ENCODE results near the gene CIT. TPM values are rescaled to one million over a fixed set of nuclear protein-coding genes. Genes with fewer than 3 reads are reported as not detected.

CIT gene
- total RNA-seq, 2 experiments from 2014 or later, result 54.6 to 71.5 TPM

DNA sequence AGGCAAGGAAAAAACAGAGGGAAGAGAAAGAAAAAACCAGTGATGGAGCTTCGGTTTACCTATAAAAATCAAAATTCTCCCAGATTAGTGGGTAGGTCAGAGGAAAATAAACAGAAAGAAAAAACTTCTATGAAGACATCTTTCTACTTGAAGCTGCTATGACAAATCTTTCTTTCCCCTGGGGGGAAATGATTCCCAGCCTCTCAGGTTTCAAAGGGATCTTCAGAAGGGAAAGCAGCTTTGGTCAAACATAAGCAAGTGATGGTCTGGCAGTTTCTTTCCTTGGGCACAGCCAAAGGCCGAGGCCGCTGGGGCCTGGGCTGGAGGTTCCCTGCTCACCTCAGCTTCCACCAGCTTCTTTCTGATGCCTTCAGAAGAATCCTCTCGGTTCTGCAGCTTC is 104.7 kb downstream of the CIT start:
- H3K4me3 Mint-ChIP-seq, result no peak overlapping the region
- ChIA-PET POLR2A (no interaction called here), CTCF (interaction anchor here (1.4 kb wide), 1 partner anchor 9 kb away, joined by 5 read pairs; no protein-coding TSS in a partner anchor)
- no peaks in the 10 kb centered on the region for H3K27me3 Mint-ChIP-seq
- no peak overlapping the region for H3K27ac Mint-ChIP-seq
- no peaks in the 10 kb centered on the region for H3K9me3 Mint-ChIP-seq (ENCODE audit: low read depth)
- DNase-seq (no peak), ATAC-seq (no peak)
- intact Hi-C loops (cut with DNase I, micrococcal nuclease), result no loop called here
- H3K36me3 Mint-ChIP-seq (ENCODE audit: low read depth), result peaks cover 32% of the 10 kb centered on the region
- no peaks in the 10 kb centered on the region for H3K4me1 Mint-ChIP-seq

DNA sequence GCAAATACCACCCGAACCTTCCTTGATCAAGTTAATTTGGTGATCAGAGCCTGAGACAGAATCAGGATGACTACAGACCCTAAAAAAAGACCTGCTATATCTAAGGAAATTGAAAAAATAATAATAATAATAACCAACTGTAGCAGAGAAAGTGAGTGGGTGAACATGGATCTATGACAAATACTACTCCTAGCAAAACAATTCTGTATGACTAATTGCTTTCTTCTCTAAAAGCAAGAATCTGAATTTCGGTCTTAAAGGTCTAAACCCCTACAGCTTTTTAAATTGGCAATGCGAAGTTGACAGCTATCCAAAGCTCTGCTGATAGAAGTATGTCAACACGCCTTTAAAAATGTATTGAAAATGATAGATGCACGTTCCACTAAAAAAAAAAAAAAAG is 107.0 kb downstream of the CIT start:
- ATAC-seq, result no peak
- Mint-ChIP-seq H3K36me3 (ENCODE audit: low read depth) (peaks cover 34% of the 10 kb centered on the region), H3K4me1 (no peaks in the 10 kb centered on the region), H3K27me3 (no peaks in the 10 kb centered on the region), H3K27ac (no peak overlapping the region), H3K4me3 (no peak overlapping the region), H3K9me3 (ENCODE audit: low read depth) (no peaks in the 10 kb centered on the region)
- intact Hi-C loops (cut with DNase I, micrococcal nuclease), result no loop called here
- DNase-seq, result no peak
- ChIA-PET CTCF (no interaction called here), POLR2A (no interaction called here)

DNA sequence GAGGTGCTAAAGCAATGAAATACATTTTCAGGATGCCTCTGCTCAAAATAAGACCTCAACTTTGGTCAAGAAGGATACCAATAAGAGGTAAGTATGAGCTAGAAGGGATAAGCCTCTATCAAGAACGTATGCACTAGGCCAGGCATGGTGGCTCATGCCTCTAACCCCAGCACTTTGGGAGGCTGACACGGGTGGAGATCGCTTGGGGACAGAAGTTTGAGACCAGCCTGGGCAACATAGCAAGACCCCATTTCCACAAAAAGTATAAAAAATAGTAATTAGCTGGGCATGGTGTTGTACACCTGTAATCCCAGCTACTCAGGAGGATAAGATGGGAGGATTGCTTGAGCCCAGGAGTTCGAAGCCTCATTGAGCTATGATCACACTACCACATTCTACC is 114.5 kb downstream of the CIT start:
- Mint-ChIP-seq H3K4me3 (no peak overlapping the region), H3K9me3 (ENCODE audit: low read depth) (peaks cover 4% of the 10 kb centered on the region), H3K36me3 (ENCODE audit: low read depth) (peaks cover 40% of the 10 kb centered on the region), H3K4me1 (no peaks in the 10 kb centered on the region), H3K27me3 (no peaks in the 10 kb centered on the region), H3K27ac (no peak overlapping the region)
- ChIA-PET CTCF (interaction anchor here (0.6 kb wide), 1 partner anchor 225 kb away, joined by 3 read pairs; no protein-coding TSS in a partner anchor), POLR2A (no interaction called here)
- DNase-seq (no peak), ATAC-seq (no peak)
- intact Hi-C loops (cut with DNase I, micrococcal nuclease), result no loop called here

GRCh38 chr12:119758722-119759121 is 118.4 kb downstream of the CIT start:
- H3K27ac Mint-ChIP-seq, result no peak overlapping the region
- ChIA-PET POLR2A (no interaction called here), CTCF (no interaction called here)
- no peaks in the 10 kb centered on the region for H3K4me1 Mint-ChIP-seq
- DNase-seq (no peak), ATAC-seq (no peak)
- H3K4me3 Mint-ChIP-seq, result no peak overlapping the region
- intact Hi-C loops (cut with DNase I, micrococcal nuclease), result no loop called here
- H3K9me3 Mint-ChIP-seq (ENCODE audit: low read depth), result peaks cover 1% of the 10 kb centered on the region
- no peaks in the 10 kb centered on the region for H3K27me3 Mint-ChIP-seq
- peaks cover 45% of the 10 kb centered on the region for H3K36me3 Mint-ChIP-seq (ENCODE audit: low read depth)

GRCh38 chr12:119758234-119758633 is 118.9 kb downstream of the CIT start:
- no peak overlapping the region for H3K4me3 Mint-ChIP-seq
- DNase-seq (no peak), ATAC-seq (no peak)
- H3K27me3 Mint-ChIP-seq, result no peaks in the 10 kb centered on the region
- POLR2A ChIA-PET, result no interaction called here
- no peaks in the 10 kb centered on the region for H3K4me1 Mint-ChIP-seq
- H3K27ac Mint-ChIP-seq, result no peak overlapping the region
- H3K9me3 Mint-ChIP-seq (ENCODE audit: low read depth), result peaks cover 1% of the 10 kb centered on the region
- H3K36me3 Mint-ChIP-seq (ENCODE audit: low read depth), result peaks cover 40% of the 10 kb centered on the region
- intact Hi-C loops (cut with DNase I, micrococcal nuclease), result no loop called here
- CTCF ChIA-PET, result no interaction called here

DNA sequence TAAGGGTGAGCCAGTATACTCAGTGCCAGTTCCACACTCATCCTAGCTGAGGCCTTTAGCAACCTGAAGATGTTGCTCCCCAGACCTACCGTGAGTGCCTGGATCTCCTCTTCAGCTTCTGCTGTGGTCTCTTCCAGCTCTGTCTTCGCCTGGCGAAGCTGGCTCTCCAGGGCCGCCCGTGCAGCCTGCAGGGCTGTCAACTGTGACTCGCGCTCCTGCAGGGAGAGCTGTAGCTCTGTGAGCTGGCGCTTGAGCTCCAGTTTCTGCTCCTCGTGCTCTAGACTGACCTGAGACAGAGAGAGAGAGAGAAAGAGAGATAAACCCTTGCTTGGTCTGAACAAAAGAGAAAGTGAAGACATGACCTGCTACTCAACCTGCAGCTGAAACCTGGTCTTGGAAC is 125.2 kb downstream of the CIT start:
- no peak for ATAC-seq
- Mint-ChIP-seq H3K4me3 (no peak overlapping the region), H3K27me3 (no peaks in the 10 kb centered on the region), H3K27ac (no peak overlapping the region), H3K4me1 (no peaks in the 10 kb centered on the region), H3K36me3 (ENCODE audit: low read depth) (peaks cover 27% of the 10 kb centered on the region), H3K9me3 (ENCODE audit: low read depth) (no peaks in the 10 kb centered on the region)
- no peak for DNase-seq
- CTCF ChIA-PET, result no interaction called here
- intact Hi-C loops (cut with DNase I, micrococcal nuclease), result no loop called here
- POLR2A ChIA-PET, result no interaction called here

DNA sequence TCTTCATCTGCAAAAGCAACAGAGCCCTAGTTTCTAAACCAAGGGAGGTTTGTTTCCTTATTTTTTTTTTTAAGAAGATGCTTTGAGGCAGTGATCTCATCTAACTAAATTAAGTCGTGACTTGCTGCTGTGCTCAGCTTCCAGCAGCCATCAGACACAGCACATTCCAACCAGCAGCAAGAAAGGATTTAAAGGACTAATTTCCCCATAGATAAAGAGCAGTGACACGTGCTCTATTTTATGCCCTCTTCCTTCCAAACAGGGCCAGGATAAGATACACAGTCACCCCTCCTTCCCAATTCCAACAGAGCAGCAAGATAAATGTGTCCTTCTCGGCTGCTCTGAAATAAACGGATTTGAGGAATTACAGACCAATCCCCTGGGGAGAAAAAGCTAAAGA is 127.5 kb downstream of the CIT start:
- ATAC-seq, result no peak
- Mint-ChIP-seq H3K9me3 (ENCODE audit: low read depth) (peaks cover 8% of the 10 kb centered on the region), H3K36me3 (ENCODE audit: low read depth) (peaks cover 31% of the 10 kb centered on the region), H3K4me3 (no peak overlapping the region), H3K27ac (no peak overlapping the region), H3K27me3 (no peaks in the 10 kb centered on the region), H3K4me1 (no peaks in the 10 kb centered on the region)
- POLR2A ChIA-PET, result no interaction called here
- no peak for DNase-seq
- CTCF ChIA-PET, result interaction anchor here (0.6 kb wide), 1 partner anchor 153 kb away, joined by 4 read pairs; no protein-coding TSS in a partner anchor
- intact Hi-C loops (cut with DNase I, micrococcal nuclease), result no loop called here

DNA sequence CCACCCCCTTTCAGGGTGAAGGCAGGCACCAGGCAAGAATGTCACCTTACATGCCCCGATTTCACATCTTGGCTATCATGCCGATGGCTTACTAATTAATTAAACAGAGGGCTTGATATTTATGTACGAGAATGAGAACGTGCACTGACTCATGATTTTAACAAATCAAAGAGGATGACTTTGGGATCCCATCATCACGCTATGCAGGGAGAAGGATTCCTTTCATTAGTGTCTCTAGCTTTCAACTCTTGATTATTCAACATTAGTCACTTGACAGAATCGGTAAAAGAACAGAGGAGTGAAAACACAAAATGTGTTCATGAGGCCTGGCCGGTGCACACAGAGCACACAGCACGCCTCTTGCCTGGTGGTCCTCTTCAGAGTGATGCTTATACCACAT is 128.6 kb downstream of the CIT start:
- no peaks in the 10 kb centered on the region for H3K27me3 Mint-ChIP-seq
- H3K4me3 Mint-ChIP-seq, result no peak overlapping the region
- DNase-seq, result no peak
- no peaks in the 10 kb centered on the region for H3K4me1 Mint-ChIP-seq
- no peak for ATAC-seq
- intact Hi-C loops (cut with DNase I, micrococcal nuclease), result no loop called here
- no peak overlapping the region for H3K27ac Mint-ChIP-seq
- H3K9me3 Mint-ChIP-seq (ENCODE audit: low read depth), result peaks cover 14% of the 10 kb centered on the region
- POLR2A ChIA-PET, result no interaction called here
- peaks cover 39% of the 10 kb centered on the region for H3K36me3 Mint-ChIP-seq (ENCODE audit: low read depth)
- CTCF ChIA-PET, result interaction anchor here (0.6 kb wide), 1 partner anchor 226 kb away, joined by 3 read pairs; no protein-coding TSS in a partner anchor

DNA sequence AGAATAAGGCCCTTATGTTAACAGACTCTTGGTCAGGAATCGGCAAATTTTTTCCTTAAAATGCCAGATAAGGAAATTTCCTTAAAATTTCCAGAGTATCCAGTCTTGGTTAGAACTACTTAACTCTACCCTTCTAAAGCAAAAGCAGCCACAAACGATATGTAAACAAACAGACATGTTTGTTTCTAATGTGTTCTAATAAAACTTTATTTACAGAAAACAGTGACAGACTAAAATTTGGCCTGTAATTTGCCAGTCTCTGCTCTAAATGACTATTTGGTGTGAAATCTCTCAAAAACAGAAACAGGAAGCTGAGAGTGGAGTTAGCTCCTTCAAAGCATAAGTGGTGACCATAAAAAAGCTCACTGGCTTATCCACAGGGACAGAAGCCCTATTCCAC is 131.0 kb downstream of the CIT start:
- DNase-seq (no peak), ATAC-seq (no peak)
- no peaks in the 10 kb centered on the region for H3K4me1 Mint-ChIP-seq
- no peaks in the 10 kb centered on the region for H3K27me3 Mint-ChIP-seq
- H3K27ac Mint-ChIP-seq, result no peak overlapping the region
- no peak overlapping the region for H3K4me3 Mint-ChIP-seq
- peaks cover 54% of the 10 kb centered on the region for H3K36me3 Mint-ChIP-seq (ENCODE audit: low read depth)
- POLR2A ChIA-PET, result no interaction called here
- intact Hi-C loops (cut with DNase I, micrococcal nuclease), result no loop called here
- CTCF ChIA-PET, result interaction anchor here (1.0 kb wide), 1 partner anchor 35 kb away, joined by 4 read pairs; no protein-coding TSS in a partner anchor
- H3K9me3 Mint-ChIP-seq (ENCODE audit: low read depth), result peaks cover 18% of the 10 kb centered on the region

GRCh38 chr12:119744900-119745606 is 132.1 kb downstream of the CIT start:
- no peaks in the 10 kb centered on the region for H3K4me1 Mint-ChIP-seq
- no peak overlapping the region for H3K27ac Mint-ChIP-seq
- H3K4me3 Mint-ChIP-seq, result no peak overlapping the region
- ChIA-PET CTCF (no interaction called here), POLR2A (no interaction called here)
- ATAC-seq (no peak), DNase-seq (no peak)
- intact Hi-C loops (cut with DNase I, micrococcal nuclease), result no loop called here
- H3K27me3 Mint-ChIP-seq, result no peaks in the 10 kb centered on the region
- peaks cover 18% of the 10 kb centered on the region for H3K9me3 Mint-ChIP-seq (ENCODE audit: low read depth)
- H3K36me3 Mint-ChIP-seq (ENCODE audit: low read depth), result peaks cover 52% of the 10 kb centered on the region

DNA sequence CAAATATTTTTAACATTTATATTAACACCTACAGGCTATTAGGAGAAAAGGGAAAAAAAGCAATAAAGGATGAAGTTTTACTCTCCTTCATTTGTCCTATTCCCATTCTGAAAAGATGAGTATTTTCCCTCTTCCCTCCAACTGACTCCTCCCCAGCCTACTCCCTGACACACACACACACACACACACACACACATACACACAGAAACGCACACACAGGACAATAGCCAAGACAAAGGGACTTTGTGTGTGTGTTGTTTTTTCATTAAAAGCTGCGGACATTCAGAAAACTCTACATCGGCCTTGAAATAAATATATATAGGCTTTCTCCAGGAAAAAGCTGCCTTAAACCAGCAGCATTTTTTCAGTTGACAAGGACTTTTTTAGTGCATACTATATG is 134.4 kb downstream of the CIT start:
- intact Hi-C loops (cut with DNase I, micrococcal nuclease), result no loop called here
- Mint-ChIP-seq H3K27me3 (no peaks in the 10 kb centered on the region), H3K36me3 (ENCODE audit: low read depth) (peaks cover 48% of the 10 kb centered on the region), H3K4me3 (no peak overlapping the region), H3K9me3 (ENCODE audit: low read depth) (peaks cover 18% of the 10 kb centered on the region), H3K4me1 (no peaks in the 10 kb centered on the region), H3K27ac (no peak overlapping the region)
- POLR2A ChIA-PET, result no interaction called here
- CTCF ChIA-PET, result no interaction called here
- DNase-seq (no peak), ATAC-seq (no peak)

- no peaks in the 10 kb centered on the region for H3K4me1 Mint-ChIP-seq
- peaks cover 39% of the 10 kb centered on the region for H3K36me3 Mint-ChIP-seq (ENCODE audit: low read depth)
- CTCF ChIA-PET, result no interaction called here
- ATAC-seq, result no peak
- no peak for DNase-seq
- no peak overlapping the region for H3K4me3 Mint-ChIP-seq
- H3K9me3 Mint-ChIP-seq (ENCODE audit: low read depth), result peaks cover 16% of the 10 kb centered on the region
- intact Hi-C loops (cut with DNase I, micrococcal nuclease), result no loop called here
- no peaks in the 10 kb centered on the region for H3K27me3 Mint-ChIP-seq
- no peak overlapping the region for H3K27ac Mint-ChIP-seq
- POLR2A ChIA-PET, result interaction anchor here (0.7 kb wide), 1 partner anchor 161 kb away, joined by 3 read pairs; no protein-coding TSS in a partner anchor
Observed at GRCh38 chr12:119740830-119741229, 136.3 kb downstream of the CIT start.

Measured in activated CD4-positive, alpha-beta T cell treated with anti-CD3 and anti-CD28 coated beads for 36 hours (primary cell).